ENCODE measurements around the gene DUS1L.

Gene DUS1L

GRCh38 chr17:82080789-82081464, 15.3 kb upstream of the DUS1L start:
- H3K27ac ChIP-seq = no peak overlapping the region
- TF ChIP-seq CTCF (conservative IDR thresholded peaks at IDR 0.05) = no peak

- no peak for TF ChIP-seq CTCF (conservative IDR thresholded peaks at IDR 0.05)
- no peak overlapping the region for H3K27ac ChIP-seq
Measured at GRCh38 chr17:82080048-82080788, 14.6 kb upstream of the DUS1L start.

- TF ChIP-seq CTCF (conservative IDR thresholded peaks at IDR 0.05) = no peak
- no peak overlapping the region for H3K27ac ChIP-seq
Measured at GRCh38 chr17:82079001-82079677, 13.5 kb upstream of the DUS1L start.

GRCh38 chr17:82078433-82078832, 12.8 kb upstream of the DUS1L start:
- TF ChIP-seq CTCF (conservative IDR thresholded peaks at IDR 0.05) = no peak
- H3K27ac ChIP-seq = no peak overlapping the region

GRCh38 chr17:82077617-82078358, 12.2 kb upstream of the DUS1L start:
- no peak overlapping the region for H3K27ac ChIP-seq
- no peak for TF ChIP-seq CTCF (conservative IDR thresholded peaks at IDR 0.05)

- no peak for TF ChIP-seq CTCF (conservative IDR thresholded peaks at IDR 0.05)
- no peak overlapping the region for H3K27ac ChIP-seq
Measured at GRCh38 chr17:82076785-82077591, 11.4 kb upstream of the DUS1L start.

All from VCaP (cell line).